KMS-11 (cell line): ENCODE results near the gene DCD.
A peak's percentile ranks its signal among the peaks of the same experiment; 100 is the strongest.

Experiments used
- H2AFZ ChIP-seq: fragments of 200-600 bp; sonication (generic); 2 replicates; pipeline ENCODE4 v1.6.1; 2016; ENCODE audit warnings: antibody characterized with exemption, mixed run types, low read depth
- H3K27ac ChIP-seq: fragments of 200-600 bp; sonication (generic); 2 replicates; pipeline ENCODE4 v1.6.1; 2016; ENCODE audit warnings: mild to moderate bottlenecking, mixed run types
- H3K27me3 ChIP-seq: fragments of 200-600 bp; sonication (generic); 2 replicates; pipeline ENCODE4 v1.6.1; 2017; ENCODE audit warnings: mild to moderate bottlenecking, low read depth, mixed run types, moderate library complexity; ENCODE audit not compliant: insufficient read depth
- H3K36me3 ChIP-seq: fragments of 200-600 bp; sonication (generic); 2 replicates; pipeline ENCODE4 v1.6.1; 2017; ENCODE audit warnings: mild to moderate bottlenecking, mixed run types; ENCODE audit not compliant: insufficient read depth
- H3K4me1 ChIP-seq: fragments of 200-600 bp; sonication (generic); 2 replicates; pipeline ENCODE4 v1.6.1; 2016; ENCODE audit warnings: mild to moderate bottlenecking, low read depth, mixed run types; ENCODE audit not compliant: poor library complexity, severe bottlenecking
- H3K4me2 ChIP-seq: fragments of 200-600 bp; sonication (generic); 2 replicates; pipeline ENCODE4 v1.7.0; 2016; ENCODE audit warnings: mild to moderate bottlenecking, mixed run types
- H3K4me3 ChIP-seq: fragments of 200-600 bp; sonication (generic); IDR thresholded peaks from 2 replicates; pipeline ENCODE4 v1.6.1; 2017; ENCODE audit warnings: low read depth, low read length, mixed read lengths; ENCODE audit not compliant: insufficient read depth
- H3K79me2 ChIP-seq: fragments of 200-600 bp; sonication (generic); 2 replicates; pipeline ENCODE4 v1.6.1; 2016; ENCODE audit warnings: low read depth, mixed run types; ENCODE audit not compliant: insufficient read depth
- H3K9ac ChIP-seq: fragments of 200-600 bp; sonication (generic); 2 replicates; pipeline ENCODE4 v1.6.1; 2016; ENCODE audit warnings: mild to moderate bottlenecking, mixed run types
- H4K20me1 ChIP-seq: fragments of 200-600 bp; sonication (generic); 2 replicates; pipeline ENCODE4 v1.6.1; 2016; ENCODE audit warnings: mild to moderate bottlenecking, mixed run types; ENCODE audit not compliant: insufficient read depth
- TF ChIP-seq, protein P1 (sequence below): fragments of 200-600 bp; sonication (generic); conservative IDR thresholded peaks from 2 replicates; pipeline ENCODE4 v1.6.1; 2017; ENCODE audit warnings: low read depth, mild to moderate bottlenecking, antibody characterized with exemption, low read length, moderate library complexity, mixed read lengths

The DCD gene

DNA sequence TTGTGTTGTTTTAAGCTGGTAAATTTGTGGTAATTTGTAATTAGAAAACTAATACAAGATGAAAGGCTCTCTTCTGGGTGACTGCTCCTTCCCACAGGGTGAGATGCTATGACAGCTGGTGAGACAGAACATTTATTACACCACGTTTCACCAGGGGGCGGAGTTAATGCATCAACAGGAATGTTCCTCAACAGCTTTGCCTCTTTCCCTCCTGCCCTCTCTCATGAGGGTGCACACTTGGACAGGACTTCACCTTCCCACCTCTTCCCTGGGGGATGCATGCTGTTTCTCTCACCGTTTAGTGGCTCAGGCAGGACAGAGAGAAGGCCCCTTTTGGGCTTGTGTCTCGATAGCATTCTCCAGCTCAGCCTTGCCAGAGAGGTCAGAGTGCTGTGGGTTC is 46.3 kb downstream of the DCD start:
- H3K27ac ChIP-seq = no peak overlapping the region
- no peak overlapping the region for H2AFZ ChIP-seq
- H3K36me3 ChIP-seq = no peaks in the 10 kb centered on the region
- H4K20me1 ChIP-seq = no peaks in the 10 kb centered on the region
- H3K4me1 ChIP-seq = no peaks in the 10 kb centered on the region
- H3K4me2 ChIP-seq = no peak overlapping the region
- no peaks in the 10 kb centered on the region for H3K79me2 ChIP-seq
- TF ChIP-seq, protein P1, sequence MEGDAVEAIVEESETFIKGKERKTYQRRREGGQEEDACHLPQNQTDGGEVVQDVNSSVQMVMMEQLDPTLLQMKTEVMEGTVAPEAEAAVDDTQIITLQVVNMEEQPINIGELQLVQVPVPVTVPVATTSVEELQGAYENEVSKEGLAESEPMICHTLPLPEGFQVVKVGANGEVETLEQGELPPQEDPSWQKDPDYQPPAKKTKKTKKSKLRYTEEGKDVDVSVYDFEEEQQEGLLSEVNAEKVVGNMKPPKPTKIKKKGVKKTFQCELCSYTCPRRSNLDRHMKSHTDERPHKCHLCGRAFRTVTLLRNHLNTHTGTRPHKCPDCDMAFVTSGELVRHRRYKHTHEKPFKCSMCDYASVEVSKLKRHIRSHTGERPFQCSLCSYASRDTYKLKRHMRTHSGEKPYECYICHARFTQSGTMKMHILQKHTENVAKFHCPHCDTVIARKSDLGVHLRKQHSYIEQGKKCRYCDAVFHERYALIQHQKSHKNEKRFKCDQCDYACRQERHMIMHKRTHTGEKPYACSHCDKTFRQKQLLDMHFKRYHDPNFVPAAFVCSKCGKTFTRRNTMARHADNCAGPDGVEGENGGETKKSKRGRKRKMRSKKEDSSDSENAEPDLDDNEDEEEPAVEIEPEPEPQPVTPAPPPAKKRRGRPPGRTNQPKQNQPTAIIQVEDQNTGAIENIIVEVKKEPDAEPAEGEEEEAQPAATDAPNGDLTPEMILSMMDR = peak; percentile 38
- H3K9ac ChIP-seq = no peak overlapping the region
- no peak overlapping the region for H3K4me3 ChIP-seq
- H3K27me3 ChIP-seq = no peaks in the 10 kb centered on the region

DNA sequence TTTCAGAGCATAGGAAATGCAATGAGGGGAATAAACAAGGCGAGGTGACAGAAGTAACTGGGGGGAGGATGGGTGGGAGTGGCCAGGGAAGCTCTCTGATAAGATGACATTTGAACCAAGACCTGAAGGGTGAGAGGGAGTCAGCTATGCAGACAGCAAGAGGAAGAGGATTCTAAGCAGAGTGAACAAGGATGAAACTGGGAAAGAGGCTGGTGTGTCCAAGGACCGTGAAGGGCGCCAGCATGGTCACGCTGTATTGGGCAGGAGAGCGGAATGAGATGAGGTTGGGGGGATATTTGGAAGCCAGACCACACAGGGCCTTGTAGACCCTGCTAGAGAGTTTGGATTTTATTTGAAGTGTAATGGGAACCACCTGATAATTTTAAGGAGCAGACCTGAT is 49.2 kb downstream of the DCD start:
- Histone ChIP-seq H3K79me2 (no peaks in the 10 kb centered on the region), H3K36me3 (no peaks in the 10 kb centered on the region), H3K4me3 (no peak overlapping the region), H3K9ac (no peak overlapping the region), H3K27me3 (no peaks in the 10 kb centered on the region), H3K4me1 (no peaks in the 10 kb centered on the region), H3K4me2 (no peak overlapping the region), H4K20me1 (no peaks in the 10 kb centered on the region), H2AFZ (no peak overlapping the region), H3K27ac (no peak overlapping the region)
- TF ChIP-seq, protein P1 = no peak

DNA sequence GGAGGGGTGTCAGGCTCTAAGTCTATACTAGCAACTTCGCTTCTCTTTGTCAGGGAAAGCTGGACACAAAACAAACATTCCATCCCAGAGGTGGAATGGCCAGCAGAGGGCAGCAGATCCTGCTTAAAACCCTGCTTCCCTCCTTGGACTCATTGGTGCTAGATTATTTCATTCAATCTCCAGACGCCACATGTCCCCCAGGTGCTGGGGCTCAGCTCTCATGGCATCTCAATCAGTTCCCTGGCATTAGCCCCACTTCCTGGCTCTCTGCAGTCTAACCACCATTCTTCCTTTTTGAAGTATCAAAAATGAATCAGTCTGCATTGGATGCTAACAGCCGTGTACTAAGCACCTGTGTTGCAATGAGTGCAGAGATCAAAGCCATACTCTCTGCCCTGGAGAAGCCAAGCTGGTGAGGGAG is 51.6 kb downstream of the DCD start:
- Histone ChIP-seq H3K4me3 (no peak overlapping the region), H3K4me1 (peaks cover 8% of the 10 kb centered on the region), H3K79me2 (no peaks in the 10 kb centered on the region), H3K36me3 (no peaks in the 10 kb centered on the region), H4K20me1 (no peaks in the 10 kb centered on the region), H3K27me3 (no peaks in the 10 kb centered on the region), H3K27ac (no peak overlapping the region), H3K9ac (no peak overlapping the region), H2AFZ (peak overlapping the region; percentile 18; the same call in 1 of the 2 replicates), H3K4me2 (no peak overlapping the region)
- TF ChIP-seq, protein P1 = peak; percentile 100

DNA sequence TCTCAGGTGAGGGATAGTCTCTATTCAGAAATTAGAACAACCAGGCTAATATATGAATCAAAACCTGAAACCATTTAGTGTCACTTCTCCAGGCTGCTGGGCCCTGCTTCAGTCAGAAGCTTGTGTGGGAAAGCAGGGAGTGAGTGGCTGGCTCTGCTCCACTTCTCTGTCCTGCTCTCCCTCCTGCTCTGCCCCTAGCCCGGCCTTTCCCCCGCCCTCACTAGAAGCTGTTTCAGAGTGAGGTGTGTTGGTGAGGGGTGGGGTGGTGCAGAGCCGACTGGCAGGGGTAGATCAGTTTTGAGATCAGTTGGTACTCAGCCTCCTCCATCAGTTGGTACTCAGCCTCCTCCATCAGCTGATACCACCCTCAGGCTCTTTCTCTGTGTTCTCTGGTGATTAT is 52.7 kb downstream of the DCD start:
- H4K20me1 ChIP-seq = no peaks in the 10 kb centered on the region
- H2AFZ ChIP-seq = no peak overlapping the region
- no peaks in the 10 kb centered on the region for H3K79me2 ChIP-seq
- no peak overlapping the region for H3K9ac ChIP-seq
- H3K4me1 ChIP-seq = peaks cover 19% of the 10 kb centered on the region
- no peak overlapping the region for H3K4me2 ChIP-seq
- H3K27ac ChIP-seq = no peak overlapping the region
- no peaks in the 10 kb centered on the region for H3K36me3 ChIP-seq
- TF ChIP-seq, protein P1 = no peak
- H3K27me3 ChIP-seq = no peaks in the 10 kb centered on the region
- H3K4me3 ChIP-seq = no peak overlapping the region
